ENCODE data around the gene SEC14L6.

SEC14L6 gene

DNA sequence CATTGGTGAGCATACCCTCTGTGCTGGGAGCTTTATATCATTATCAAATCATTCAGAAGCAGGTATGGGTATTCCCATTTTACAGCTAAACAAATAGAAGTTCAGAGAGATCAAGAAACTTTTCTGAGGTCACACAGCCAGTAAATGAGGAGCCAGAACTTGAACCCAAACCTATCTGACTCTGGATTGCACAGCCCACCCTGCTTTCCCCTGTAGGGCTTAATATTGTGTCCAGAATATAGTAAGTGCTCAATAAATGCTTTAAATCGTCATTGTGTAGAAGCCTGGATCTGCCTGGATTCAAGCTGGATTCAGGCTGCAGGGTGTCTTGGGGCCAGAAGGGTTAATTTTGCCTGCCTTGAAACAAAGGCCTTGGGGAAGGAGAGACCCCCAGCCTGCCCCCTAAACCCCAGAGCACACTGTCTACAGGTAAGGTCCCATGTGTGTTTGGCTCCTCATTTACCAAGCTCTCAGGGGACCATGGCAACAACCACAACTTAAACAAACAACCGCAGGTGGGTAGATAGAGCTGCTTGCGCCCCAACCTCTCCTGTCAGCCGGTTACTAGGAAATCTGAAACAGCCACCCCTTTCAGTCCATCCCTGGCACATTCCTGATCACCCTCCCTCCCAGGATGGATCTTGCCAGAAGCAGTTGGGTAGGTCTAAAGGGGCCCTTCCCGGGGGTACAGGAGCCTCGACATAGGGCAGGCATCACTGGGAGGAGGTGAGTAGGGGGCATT is 71.7 kb downstream of the SEC14L6 start:
- DNase-seq (ENCODE audit: low read depth): no peak
- no peak overlapping the region for H3K4me3 ChIP-seq (ENCODE audit: low read depth, low read length)
- no peak for TF ChIP-seq CTCF (IDR thresholded peaks at IDR 0.05; ENCODE audit: low read depth, low read length)
- no peak for TF ChIP-seq MAX (IDR thresholded peaks at IDR 0.05; ENCODE audit: low read depth, low read length)
- no peak for TF ChIP-seq MYC (IDR thresholded peaks at IDR 0.05; ENCODE audit: low read depth, low read length)
- no peak for TF ChIP-seq POLR2A (IDR thresholded peaks at IDR 0.05; ENCODE audit: extremely low read depth, insufficient read length)

DNA sequence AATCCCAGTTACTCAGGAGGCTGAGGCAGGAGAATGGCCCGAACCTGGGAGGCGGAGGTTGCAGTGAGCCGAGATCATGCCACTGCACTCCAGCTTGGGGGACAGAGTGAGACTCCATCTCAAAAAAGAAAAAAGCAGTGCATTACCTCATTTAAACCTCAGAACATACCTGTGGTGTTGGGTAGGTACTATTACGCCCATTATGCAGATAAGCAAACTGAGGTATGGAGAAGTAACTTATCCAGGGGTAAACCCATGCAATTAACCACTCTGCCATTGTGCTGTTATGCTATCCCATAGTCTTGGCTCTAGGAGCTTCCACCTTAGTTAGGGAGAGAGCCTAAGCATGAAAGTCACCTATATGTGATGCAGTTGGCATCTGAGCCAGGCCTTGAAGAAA is 72.4 kb downstream of the SEC14L6 start:
- no peak overlapping the region for H3K4me3 ChIP-seq (ENCODE audit: low read depth, low read length)
- no peak for DNase-seq (ENCODE audit: low read depth)
- TF ChIP-seq MAX (IDR thresholded peaks at IDR 0.05; ENCODE audit: low read depth, low read length) (no peak), MYC (IDR thresholded peaks at IDR 0.05; ENCODE audit: low read depth, low read length) (no peak), CTCF (IDR thresholded peaks at IDR 0.05; ENCODE audit: low read depth, low read length) (no peak), POLR2A (IDR thresholded peaks at IDR 0.05; ENCODE audit: extremely low read depth, insufficient read length) (no peak)

GRCh38 chr22:30472994-30473720 is 73.4 kb downstream of the SEC14L6 start:
- DNase-seq (ENCODE audit: low read depth): no peak

More at GRCh38 chr22:30472994-30473720, 73.4 kb downstream of the SEC14L6 start:
- TF ChIP-seq MAX (IDR thresholded peaks at IDR 0.05; ENCODE audit: low read depth, low read length) (no peak), POLR2A (IDR thresholded peaks at IDR 0.05; ENCODE audit: extremely low read depth, insufficient read length) (no peak), CTCF (IDR thresholded peaks at IDR 0.05; ENCODE audit: low read depth, low read length) (no peak), MYC (IDR thresholded peaks at IDR 0.05; ENCODE audit: low read depth, low read length) (no peak)
- H3K4me3 ChIP-seq (ENCODE audit: low read depth, low read length): no peak overlapping the region

All from NB4 (cell line).